Endothelial cell of umbilical vein (primary cell): ENCODE data around the gene ETNK2. TPM values are rescaled to one million over a fixed set of nuclear protein-coding genes. Genes with fewer than 3 reads are reported as not detected.
A peak's percentile ranks its signal among the peaks of the same experiment; 100 is the strongest.

ENCODE experiments used
- BruUV-seq: library from RNA; stranded (reverse); fragments of 400-500 nt; replicated peaks from 2 replicates; lab custom pipeline; 2021; lab: Mats Ljungman, UMichigan
- CTCF ChIA-PET: fragments of 300-600, 350-600 bp; sonication (Branson Sonifier 250); formaldehyde crosslinking; loops from one replicate; lab custom pipeline; 2021; ENCODE audit warnings: antibody characterized with exemption, inconsistent platforms; lab: Charles Lee
- POLR2A ChIA-PET: fragments of 300-600, 350-600 bp; sonication (Branson Sonifier 250); formaldehyde crosslinking; loops from one replicate; lab custom pipeline; 2021; ENCODE audit warnings: antibody characterized with exemption, inconsistent platforms; lab: Charles Lee
- DNase-seq: peaks from one replicate; pipeline ENCODE4 v3.0.0-alpha.2; 2011; ENCODE audit warnings: low read depth, low spot score
- FAIRE-seq: peaks from 2 replicates; lab custom pipeline; 2011; peaks lifted over from hg19 to GRCh38; lab: Jason Lieb, UNC
- H2AFZ ChIP-seq: 2 replicates; pipeline ENCODE4 v1.6.0; 2012; ENCODE audit warnings: low read depth, low read length, control low read depth, inconsistent platforms
- H3K27ac ChIP-seq: 2 replicates; pipeline ENCODE4 v1.5.1; 2011; ENCODE audit warnings: low read depth, mild to moderate bottlenecking, control low read depth, low read length, moderate library complexity; ENCODE audit not compliant: insufficient read depth
- H3K27me3 ChIP-seq, 2 experiments: 2 replicates each; pipeline versions ENCODE4 v1.6.0 to v1.6.1; 2011; ENCODE audit warnings: low read length in 2 of 2, mixed read lengths in 1 of 2; ENCODE audit not compliant: control insufficient read depth in 2 of 2, insufficient read depth in 2 of 2
- H3K36me3 ChIP-seq, 2 experiments: 2 replicates in 1 of 2; 3 replicates in 1 of 2; pipeline ENCODE4 v1.5.1; 2011; ENCODE audit warnings: low read length in 2 of 2, mild to moderate bottlenecking in 1 of 2, moderate library complexity in 1 of 2; ENCODE audit not compliant: control insufficient read depth in 2 of 2, insufficient read depth in 2 of 2; ENCODE audit errors: extremely low read depth in 1 of 2
- H3K4me1 ChIP-seq: 3 replicates; pipeline ENCODE4 v1.5.1; 2011; ENCODE audit warnings: mild to moderate bottlenecking, low read length; ENCODE audit not compliant: control insufficient read depth, insufficient read depth; ENCODE audit errors: extremely low read depth
- H3K4me2 ChIP-seq: 2 replicates; pipeline ENCODE4 v1.6.1; 2011; ENCODE audit warnings: low read length, control low read depth, mixed read lengths; ENCODE audit not compliant: insufficient read depth
- H3K4me3 ChIP-seq, 3 experiments: fragments of 200-600 bp in 1 of 3; sonication (generic), shearing (Covaris generic) in 1 of 3; replicated peaks in 1 of 3; 2 replicates each; pipeline ENCODE4 v1.5.1; 2011 to 2016; ENCODE audit warnings: control low read depth in 3 of 3, low read length in 3 of 3, mild to moderate bottlenecking in 2 of 3, inconsistent platforms in 1 of 3, low read depth in 1 of 3, moderate library complexity in 1 of 3; ENCODE audit not compliant: insufficient read depth in 1 of 3
- H3K79me2 ChIP-seq: 2 replicates; pipeline ENCODE4 v1.6.0; 2012; ENCODE audit warnings: low read length, inconsistent platforms; ENCODE audit not compliant: control insufficient read depth, insufficient read depth
- H3K9ac ChIP-seq: replicated peaks from 2 replicates; pipeline ENCODE3; 2011; ENCODE audit warnings: low read length, control low read depth; ENCODE audit not compliant: insufficient read depth; ENCODE audit errors: extremely low read depth
- H3K9me1 ChIP-seq: replicated peaks from 3 replicates; pipeline ENCODE4 v1.6.0; 2011; ENCODE audit warnings: mild to moderate bottlenecking, low read length; ENCODE audit not compliant: control insufficient read depth, insufficient read depth; ENCODE audit errors: extremely low read depth
- H3K9me3 ChIP-seq: replicated peaks from 2 replicates; pipeline ENCODE4 v1.5.1; 2012; ENCODE audit warnings: low read length, inconsistent platforms; ENCODE audit not compliant: control insufficient read depth, insufficient read depth
- H4K20me1 ChIP-seq: replicated peaks from 2 replicates; pipeline ENCODE3; 2011; ENCODE audit warnings: mild to moderate bottlenecking, low read length; ENCODE audit not compliant: control insufficient read depth, insufficient read depth; ENCODE audit errors: extremely low read depth
- CTCF ChIP-seq, 2 donors: IDR thresholded peaks; 1 replicate in 1 of 2; 2 replicates in 1 of 2; pipeline ENCODE4 v1.5.1; 2011; ENCODE audit warnings: low read length in 2 of 2, mild to moderate bottlenecking in 2 of 2, moderate library complexity in 2 of 2, control low read depth in 1 of 2, inconsistent platforms in 1 of 2, low read depth in 1 of 2; ENCODE audit not compliant: insufficient read depth in 1 of 2; ENCODE audit errors: extremely low read depth in 1 of 2
- EZH2 ChIP-seq: IDR thresholded peaks from 2 replicates; pipeline ENCODE4 v1.6.1; 2012; ENCODE audit warnings: borderline replicate concordance, low read depth, mild to moderate bottlenecking, moderate library complexity, low read length, inconsistent platforms; ENCODE audit not compliant: severe bottlenecking
- FOS ChIP-seq: IDR thresholded peaks from 2 replicates; pipeline ENCODE4 v1.6.1; 2011; ENCODE audit warnings: mild to moderate bottlenecking, low read length, moderate library complexity, borderline replicate concordance; ENCODE audit not compliant: insufficient read depth
- GATA2 ChIP-seq: IDR thresholded peaks from 2 replicates; pipeline ENCODE4 v1.7.0; 2011; ENCODE audit warnings: low read depth, mild to moderate bottlenecking, moderate library complexity, mixed read lengths, low read length; ENCODE audit not compliant: insufficient read length, insufficient read depth
- JUN ChIP-seq: IDR thresholded peaks from 2 replicates; pipeline ENCODE4 v1.6.1; 2011; ENCODE audit warnings: borderline replicate concordance, low read depth; ENCODE audit not compliant: insufficient read length, insufficient read depth
- MYC ChIP-seq: IDR thresholded peaks from one replicate; pipeline ENCODE4 v1.6.1; 2011; ENCODE audit warnings: mild to moderate bottlenecking, low read depth, low read length
- POLR2A ChIP-seq: IDR thresholded peaks from 2 replicates; pipeline ENCODE4 v1.6.1; 2012; ENCODE audit warnings: low read depth, mild to moderate bottlenecking, control low read depth, low read length
- POLR2AphosphoS5 ChIP-seq: IDR thresholded peaks from 2 replicates; pipeline ENCODE4 v1.6.1; 2012; ENCODE audit warnings: low read depth, mild to moderate bottlenecking, control low read depth, low read length, moderate library complexity; ENCODE audit not compliant: insufficient read depth
- dilution Hi-C: fragments of 300-500 bp; cut with MboI; formaldehyde crosslinking; loops from one replicate; pipeline ENCODE4 v1.15.0; 2019; ENCODE audit warnings: low sequenced_read_pairs; ENCODE audit not compliant: extremely low pct_ligation_motif_present
- intact Hi-C: fragments of 100-400 bp; cut with micrococcal nuclease; formaldehyde crosslinking; loops from one replicate; pipeline ENCODE4 v1.10.0; 2022
- polyA plus RNA-seq, 4 experiments: library from polyadenylated mRNA; depleted of rRNA in 3 of 4; stranded (reverse) in 3 of 4; unstranded in 1 of 4; fragments of >200 nt; gene quantifications; 2 replicates each; pipeline versions ENCODE4 v1.2.1 to v1.2.3, GENCODE V29; 2011 to 2012; ENCODE audit warnings: missing spikeins in 1 of 4
- total RNA-seq: library from RNA; stranded (reverse); gene quantifications from 2 replicates; pipeline ENCODE4 v1.2.3, GENCODE V29; 2021
- TF ChIP-seq, protein P1 (sequence below): IDR thresholded peaks from 2 replicates; pipeline ENCODE4 v1.6.1; 2011; ENCODE audit not compliant: insufficient read depth, insufficient read length

ETNK2 gene
- total and polyA plus RNA-seq, 2 donors (not counting 3 experiments of a cell fraction or from before 2014, with no cell fraction given) = 13.5 to 27.5 TPM

- H3K27me3 ChIP-seq = no peaks in the 10 kb centered on the region
- ChIA-PET POLR2A (no interaction called here), CTCF (interaction anchor here (0.8 to 26.7 kb wide), 7 partner anchors 9 to 231 kb away, joined by 3 to 770 read pairs (median 5); partner anchors contain the start of gene GOLT1A)
- H3K79me2 ChIP-seq = no peaks in the 10 kb centered on the region
- intact Hi-C loops (loop anchor here (1.0 kb wide), 1 partner anchor 32 kb away; no protein-coding TSS in a partner anchor), dilution Hi-C loops (loop anchor here (25.0 kb wide), 1 partner anchor 170 kb away; no protein-coding TSS in a partner anchor)
- no peaks in the 10 kb centered on the region for H3K36me3 ChIP-seq
- no peaks in the 10 kb centered on the region for H4K20me1 ChIP-seq
- H3K9ac ChIP-seq = no peak overlapping the region
- no peak for DNase-seq
- no TSS peak for BruUV-seq
- peaks cover 18% of the 10 kb centered on the region for H3K4me1 ChIP-seq
- no peak overlapping the region for H2AFZ ChIP-seq
- H3K4me2 ChIP-seq = no peak overlapping the region
- FAIRE-seq = peak; percentile 21
- H3K9me3 ChIP-seq = peaks cover 3% of the 10 kb centered on the region
- no peak for TF ChIP-seq FOS
- no peak for TF ChIP-seq MYC
- TF ChIP-seq EZH2 = no peak
- H3K27ac ChIP-seq = no peak overlapping the region
- H3K9me1 ChIP-seq = no peaks in the 10 kb centered on the region
- no peak overlapping the region for H3K4me3 ChIP-seq
Measured at GRCh38 chr1:204167730-204168129, 15.9 kb upstream of the ETNK2 start.

DNA sequence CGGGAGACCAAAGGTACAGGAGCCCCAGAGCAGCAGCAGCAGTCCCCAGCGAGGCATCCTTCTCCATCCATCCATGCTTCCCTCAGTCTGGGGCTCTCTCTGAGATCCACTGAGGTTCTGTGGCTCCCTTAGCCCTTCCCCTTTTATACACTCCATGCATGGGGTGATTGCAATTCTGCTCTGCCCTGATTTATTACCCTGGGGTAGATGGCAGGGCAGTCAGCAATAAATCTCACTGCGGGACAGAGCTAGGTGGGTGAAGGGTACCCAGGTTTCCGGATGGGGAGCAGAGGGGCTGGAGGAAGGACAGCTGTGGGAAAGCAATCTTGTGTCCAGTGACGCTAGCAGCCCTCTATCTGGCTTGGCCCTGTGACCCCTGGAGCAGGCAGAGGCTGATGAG lies 14.4 kb upstream of the ETNK2 start, which contains the start of gene REN:
TSS of gene REN (minus strand) at position 119 of the 400 bp plus-strand sequence. CDS start at position 75, 44 bp downstream.
- Histone ChIP-seq H3K9me1 (no peaks in the 10 kb centered on the region), H3K9me3 (peaks cover 3% of the 10 kb centered on the region), H3K4me3 (no peak within 1 kb of the TSS), H3K79me2 (no peaks in the 10 kb centered on the region), H3K4me2 (no peak within 1 kb of the TSS), H3K9ac (no peak within 1 kb of the TSS), H3K27ac (no peak within 1 kb of the TSS), H3K27me3 (no peaks in the 10 kb centered on the region), H4K20me1 (no peaks in the 10 kb centered on the region), H2AFZ (no peak within 1 kb of the TSS), H3K36me3 (no peaks in the 10 kb centered on the region), H3K4me1 (peaks cover 3% of the 10 kb centered on the region)
- ChIA-PET CTCF (interaction anchor here (0.8 to 26.7 kb wide), 7 partner anchors 36 to 337 kb away, joined by 3 to 770 read pairs (median 19); partner anchors contain the start of genes GOLT1A and PLEKHA6), POLR2A (no interaction called here)
- dilution Hi-C loops (loop anchor here (25.0 kb wide), 1 partner anchor 171 kb away; no protein-coding TSS in a partner anchor), intact Hi-C loops (no loop called here)
- no TSS peak for BruUV-seq
- DNase-seq (no peak), FAIRE-seq (no peak)
- TF ChIP-seq CTCF (IDR thresholded peaks at IDR 0.05; ENCODE audit: extremely low read depth in 1 of 2, insufficient read depth in 1 of 2, low read depth in 1 of 2, low read length in 2 of 2) = no peak
- TF ChIP-seq, protein P1, sequence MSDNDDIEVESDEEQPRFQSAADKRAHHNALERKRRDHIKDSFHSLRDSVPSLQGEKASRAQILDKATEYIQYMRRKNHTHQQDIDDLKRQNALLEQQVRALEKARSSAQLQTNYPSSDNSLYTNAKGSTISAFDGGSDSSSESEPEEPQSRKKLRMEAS = no peak
- TF ChIP-seq EZH2 = no peak
- no peak for TF ChIP-seq FOS
- no peak for TF ChIP-seq GATA2
- TF ChIP-seq POLR2A = no peak
- no peak for TF ChIP-seq JUN
- no peak for TF ChIP-seq MYC
- no peak for TF ChIP-seq POLR2AphosphoS5
